ENCODE data around the gene SCART1.
"Not testable (repeated sequence)": the region's sequence is repeated elsewhere in the genome, so short reads cannot be mapped to it uniquely, and the experiment has no call there.

The SCART1 gene

GRCh38 chr10:133420579-133420978, 33.2 kb upstream of the SCART1 start:
- Histone ChIP-seq H3K27ac (ENCODE audit: low read depth, low read length) (no peak overlapping the region), H3K79me2 (ENCODE audit: control insufficient read depth, insufficient read depth, low read length, unreplicated experiment) (peaks cover 3% of the 10 kb centered on the region), H3K4me3 (ENCODE audit: low read depth, low read length) (no peak overlapping the region), H3K4me1 (ENCODE audit: control insufficient read depth, insufficient read depth, low read length, unreplicated experiment) (no peaks in the 10 kb centered on the region), H2AFZ (ENCODE audit: low read length, unreplicated experiment) (no peak overlapping the region), H3K36me3 (ENCODE audit: insufficient read depth, low read length) (0 out of 2 replicates have a peak, but pooled peaks cover 2% of the 10 kb centered on the region), H3K27me3 (ENCODE audit: insufficient read depth, low read length) (peaks cover 6% of the 10 kb centered on the region; the same call in 1 of the 2 replicates)

GRCh38 chr10:133421336-133422222, 32.2 kb upstream of the SCART1 start:
- Histone ChIP-seq H3K36me3 (ENCODE audit: insufficient read depth, low read length) (no peaks in the 10 kb centered on the region), H3K27me3 (ENCODE audit: insufficient read depth, low read length) (peaks cover 6% of the 10 kb centered on the region; the same call in 1 of the 2 replicates), H3K4me3 (ENCODE audit: low read depth, low read length) (no peak overlapping the region), H3K79me2 (ENCODE audit: control insufficient read depth, insufficient read depth, low read length, unreplicated experiment) (no peaks in the 10 kb centered on the region), H3K4me1 (ENCODE audit: control insufficient read depth, insufficient read depth, low read length, unreplicated experiment) (no peaks in the 10 kb centered on the region), H2AFZ (ENCODE audit: low read length, unreplicated experiment) (no peak overlapping the region), H3K27ac (ENCODE audit: low read depth, low read length) (no peak overlapping the region)

GRCh38 chr10:133422223-133422806, 31.4 kb upstream of the SCART1 start:
- H2AFZ ChIP-seq (ENCODE audit: low read length, unreplicated experiment), result no peak overlapping the region
- no peak overlapping the region for H3K4me3 ChIP-seq (ENCODE audit: low read depth, low read length)
- peaks cover 6% of the 10 kb centered on the region; the same call in 1 of the 2 replicates for H3K27me3 ChIP-seq (ENCODE audit: insufficient read depth, low read length)
- H3K4me1 ChIP-seq (ENCODE audit: control insufficient read depth, insufficient read depth, low read length, unreplicated experiment), result no peaks in the 10 kb centered on the region
- no peaks in the 10 kb centered on the region for H3K79me2 ChIP-seq (ENCODE audit: control insufficient read depth, insufficient read depth, low read length, unreplicated experiment)
- H3K27ac ChIP-seq (ENCODE audit: low read depth, low read length), result no peak overlapping the region
- H3K36me3 ChIP-seq (ENCODE audit: insufficient read depth, low read length), result no peaks in the 10 kb centered on the region

GRCh38 chr10:133422807-133423771, 30.7 kb upstream of the SCART1 start:
- Histone ChIP-seq H3K27ac (ENCODE audit: low read depth, low read length) (no peak overlapping the region), H3K4me3 (ENCODE audit: low read depth, low read length) (no peak overlapping the region), H3K79me2 (ENCODE audit: control insufficient read depth, insufficient read depth, low read length, unreplicated experiment) (no peaks in the 10 kb centered on the region), H3K27me3 (ENCODE audit: insufficient read depth, low read length) (peaks cover 6% of the 10 kb centered on the region; the same call in 1 of the 2 replicates), H3K4me1 (ENCODE audit: control insufficient read depth, insufficient read depth, low read length, unreplicated experiment) (no peaks in the 10 kb centered on the region), H2AFZ (ENCODE audit: low read length, unreplicated experiment) (no peak overlapping the region), H3K36me3 (ENCODE audit: insufficient read depth, low read length) (no peaks in the 10 kb centered on the region)

- not testable (repeated sequence) for H3K27me3 ChIP-seq (ENCODE audit: insufficient read depth, low read length); H3K4me3 ChIP-seq (ENCODE audit: low read depth, low read length); H3K36me3 ChIP-seq (ENCODE audit: insufficient read depth, low read length); H3K79me2 ChIP-seq (ENCODE audit: control insufficient read depth, insufficient read depth, low read length, unreplicated experiment); H2AFZ ChIP-seq (ENCODE audit: low read length, unreplicated experiment); H3K27ac ChIP-seq (ENCODE audit: low read depth, low read length); H3K4me1 ChIP-seq (ENCODE audit: control insufficient read depth, insufficient read depth, low read length, unreplicated experiment)
Measured at GRCh38 chr10:133424102-133424501, 29.6 kb upstream of the SCART1 start.

- not testable (repeated sequence) for H2AFZ ChIP-seq (ENCODE audit: low read length, unreplicated experiment); H3K4me3 ChIP-seq (ENCODE audit: low read depth, low read length); H3K27me3 ChIP-seq (ENCODE audit: insufficient read depth, low read length); H3K27ac ChIP-seq (ENCODE audit: low read depth, low read length); H3K36me3 ChIP-seq (ENCODE audit: insufficient read depth, low read length); H3K79me2 ChIP-seq (ENCODE audit: control insufficient read depth, insufficient read depth, low read length, unreplicated experiment); H3K4me1 ChIP-seq (ENCODE audit: control insufficient read depth, insufficient read depth, low read length, unreplicated experiment)
Measured at GRCh38 chr10:133424601-133425000, 29.1 kb upstream of the SCART1 start, which contains the start of gene SPRN. TSS of gene SPRN (minus strand) at chr10:133424625. CDS start at chr10:133423681, 944 bp downstream.

- not testable (repeated sequence) for H3K4me1 ChIP-seq (ENCODE audit: control insufficient read depth, insufficient read depth, low read length, unreplicated experiment); H3K36me3 ChIP-seq (ENCODE audit: insufficient read depth, low read length); H3K4me3 ChIP-seq (ENCODE audit: low read depth, low read length); H3K27me3 ChIP-seq (ENCODE audit: insufficient read depth, low read length); H2AFZ ChIP-seq (ENCODE audit: low read length, unreplicated experiment); H3K79me2 ChIP-seq (ENCODE audit: control insufficient read depth, insufficient read depth, low read length, unreplicated experiment); H3K27ac ChIP-seq (ENCODE audit: low read depth, low read length)
Measured at GRCh38 chr10:133429571-133429970, 24.2 kb upstream of the SCART1 start.

- not testable (repeated sequence) for H3K4me1 ChIP-seq (ENCODE audit: control insufficient read depth, insufficient read depth, low read length, unreplicated experiment); H2AFZ ChIP-seq (ENCODE audit: low read length, unreplicated experiment); H3K27me3 ChIP-seq (ENCODE audit: insufficient read depth, low read length); H3K4me3 ChIP-seq (ENCODE audit: low read depth, low read length); H3K27ac ChIP-seq (ENCODE audit: low read depth, low read length); H3K36me3 ChIP-seq (ENCODE audit: insufficient read depth, low read length); H3K79me2 ChIP-seq (ENCODE audit: control insufficient read depth, insufficient read depth, low read length, unreplicated experiment)
Measured at GRCh38 chr10:133431888-133432613, 21.7 kb upstream of the SCART1 start.

GRCh38 chr10:133432789-133433188, 21.0 kb upstream of the SCART1 start:
- not testable (repeated sequence) for H3K4me1 ChIP-seq (ENCODE audit: control insufficient read depth, insufficient read depth, low read length, unreplicated experiment); H2AFZ ChIP-seq (ENCODE audit: low read length, unreplicated experiment); H3K79me2 ChIP-seq (ENCODE audit: control insufficient read depth, insufficient read depth, low read length, unreplicated experiment); H3K36me3 ChIP-seq (ENCODE audit: insufficient read depth, low read length); H3K4me3 ChIP-seq (ENCODE audit: low read depth, low read length); H3K27me3 ChIP-seq (ENCODE audit: insufficient read depth, low read length); H3K27ac ChIP-seq (ENCODE audit: low read depth, low read length)

GRCh38 chr10:133438711-133439273, 15.0 kb upstream of the SCART1 start:
- H3K4me3 ChIP-seq (ENCODE audit: low read depth, low read length), result no peak overlapping the region
- no peaks in the 10 kb centered on the region for H3K36me3 ChIP-seq (ENCODE audit: insufficient read depth, low read length)
- no peak overlapping the region for H3K27ac ChIP-seq (ENCODE audit: low read depth, low read length)
- H3K27me3 ChIP-seq (ENCODE audit: insufficient read depth, low read length), result no peaks in the 10 kb centered on the region
- H3K4me1 ChIP-seq (ENCODE audit: control insufficient read depth, insufficient read depth, low read length, unreplicated experiment), result no peaks in the 10 kb centered on the region
- H3K79me2 ChIP-seq (ENCODE audit: control insufficient read depth, insufficient read depth, low read length, unreplicated experiment), result no peaks in the 10 kb centered on the region
- H2AFZ ChIP-seq (ENCODE audit: low read length, unreplicated experiment), result no peak overlapping the region
